Activated T-helper 17 cell treated with anti-CD3 and anti-CD28 coated beads, Interleukin-2, amount 50 U/mL, for 72 hours (primary cell): ENCODE measurements around the gene ZNF865. TPM values are rescaled to one million over a fixed set of nuclear protein-coding genes. Genes with fewer than 3 reads are reported as not detected.
"Not testable (repeated sequence)": the region's sequence is repeated elsewhere in the genome, so short reads cannot be mapped to it uniquely, and the experiment has no call there.

Source experiments
- ATAC-seq: fragments of 150-1000 bp; cut with Tn5 transposase; replicated peaks from 2 replicates; pipeline ENCODE4 v1.10.0; 2021; ENCODE audit warnings: mild to moderate bottlenecking, moderate library complexity
- H3K27ac Mint-ChIP-seq: one replicate; pipeline ENCODE4 v1.8.0; 2022; ENCODE audit warnings: mixed read lengths
- H3K27me3 Mint-ChIP-seq: one replicate; pipeline ENCODE4 v1.8.0; 2022; ENCODE audit warnings: mixed read lengths
- H3K36me3 Mint-ChIP-seq: one replicate; pipeline ENCODE4 v1.8.0; 2022; ENCODE audit warnings: low read depth, mild to moderate bottlenecking, mixed read lengths
- H3K4me1 Mint-ChIP-seq: one replicate; pipeline ENCODE4 v1.8.0; 2022; ENCODE audit warnings: mixed read lengths
- H3K4me3 Mint-ChIP-seq: one replicate; pipeline ENCODE4 v1.8.0; 2022; ENCODE audit warnings: mild to moderate bottlenecking, mixed read lengths
- H3K9me3 Mint-ChIP-seq: one replicate; pipeline ENCODE4 v1.8.0; 2022; ENCODE audit warnings: mixed read lengths
- total RNA-seq, 2 donors: library from RNA; stranded (reverse); gene quantifications; one replicate each; pipeline ENCODE4 v1.2.3, GENCODE V29; 2022

The ZNF865 gene
- total RNA-seq: 10 to 100 TPM; 11.9 to 13.2 TPM

DNA sequence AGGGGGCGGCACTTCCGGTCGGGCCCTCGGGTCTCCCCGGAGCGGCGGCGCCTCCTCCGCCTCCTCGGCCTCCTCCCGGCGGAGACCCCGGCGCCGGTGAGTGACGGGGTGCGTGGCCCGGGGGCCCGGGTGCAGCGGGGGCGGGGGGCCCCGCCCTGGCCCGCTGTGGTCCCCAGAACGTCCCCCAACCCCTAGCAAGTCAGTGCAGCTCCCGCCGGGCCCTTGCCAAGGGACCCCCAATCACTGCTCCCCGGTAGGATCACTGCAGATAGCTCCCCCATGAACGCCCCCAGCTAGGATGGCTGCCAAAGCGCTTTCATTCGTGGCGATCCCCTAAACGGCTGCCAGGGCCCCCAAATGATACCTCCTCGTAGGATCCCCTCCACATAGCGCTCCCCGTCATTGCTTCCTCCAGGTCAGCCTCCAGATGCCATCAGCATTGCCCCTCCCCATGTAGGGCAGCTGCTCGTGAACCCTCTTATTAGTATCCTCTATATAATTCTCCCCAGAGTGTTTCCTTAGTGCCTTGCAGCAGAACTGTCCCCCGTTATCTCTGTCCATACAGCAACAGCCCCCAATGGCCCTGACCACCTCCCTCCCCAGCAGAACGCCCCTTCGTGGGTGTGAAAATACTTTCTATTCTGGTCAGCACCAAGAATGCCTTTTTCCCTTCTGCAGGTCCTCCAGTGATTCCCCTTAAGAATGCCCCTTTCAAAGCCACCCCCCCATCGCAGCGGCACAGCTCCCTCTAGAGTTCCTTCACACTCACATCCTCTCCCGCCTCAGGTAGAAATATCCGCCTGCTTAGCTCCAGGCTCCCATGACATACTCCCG lies at the start of gene ZNF865:
Gene ZNF865 (plus strand): TSS at position 11 of the 834 bp plus-strand sequence. CDS start 7,972 bp downstream, outside the sequence.
- peaks cover 49% of the 10 kb centered on the region for H3K4me1 Mint-ChIP-seq

DNA sequence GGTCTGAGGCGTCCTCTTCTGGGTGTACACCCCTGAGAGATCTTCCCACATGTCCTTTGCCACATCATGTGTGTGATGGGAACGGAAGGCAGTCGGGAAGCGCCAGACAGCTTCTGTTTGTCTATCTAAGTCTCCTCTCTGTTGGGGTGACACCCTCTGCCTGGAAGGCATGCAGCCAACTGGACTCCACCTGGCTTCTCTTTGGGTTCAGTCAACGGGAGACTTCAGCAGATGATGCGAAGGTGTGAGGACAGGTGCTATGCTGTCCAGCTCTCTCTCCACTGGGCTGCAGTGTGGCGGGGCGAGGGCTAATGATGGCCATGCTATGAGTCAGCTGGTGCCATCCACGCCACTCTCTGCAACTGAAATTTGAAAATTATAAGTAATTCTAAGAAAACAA lies 45.8 kb upstream of the ZNF865 start:
- no peaks in the 10 kb centered on the region for H3K4me1 Mint-ChIP-seq
- no peaks in the 10 kb centered on the region for H3K9me3 Mint-ChIP-seq
- H3K4me3 Mint-ChIP-seq: no peak overlapping the region
- no peak overlapping the region for H3K27ac Mint-ChIP-seq
- no peaks in the 10 kb centered on the region for H3K36me3 Mint-ChIP-seq
- no peak for ATAC-seq
- peaks cover 8% of the 10 kb centered on the region for H3K27me3 Mint-ChIP-seq

More for the DNA sequence above, at the start of gene ZNF865:
- peak; percentile 54 for ATAC-seq
- H3K27ac Mint-ChIP-seq: peak within 1 kb of the TSS; percentile 94
- peak within 1 kb of the TSS; percentile 89 for H3K4me3 Mint-ChIP-seq
- H3K9me3 Mint-ChIP-seq: no peaks in the 10 kb centered on the region
- peaks cover 44% of the 10 kb centered on the region for H3K36me3 Mint-ChIP-seq
- no peaks in the 10 kb centered on the region for H3K27me3 Mint-ChIP-seq

DNA sequence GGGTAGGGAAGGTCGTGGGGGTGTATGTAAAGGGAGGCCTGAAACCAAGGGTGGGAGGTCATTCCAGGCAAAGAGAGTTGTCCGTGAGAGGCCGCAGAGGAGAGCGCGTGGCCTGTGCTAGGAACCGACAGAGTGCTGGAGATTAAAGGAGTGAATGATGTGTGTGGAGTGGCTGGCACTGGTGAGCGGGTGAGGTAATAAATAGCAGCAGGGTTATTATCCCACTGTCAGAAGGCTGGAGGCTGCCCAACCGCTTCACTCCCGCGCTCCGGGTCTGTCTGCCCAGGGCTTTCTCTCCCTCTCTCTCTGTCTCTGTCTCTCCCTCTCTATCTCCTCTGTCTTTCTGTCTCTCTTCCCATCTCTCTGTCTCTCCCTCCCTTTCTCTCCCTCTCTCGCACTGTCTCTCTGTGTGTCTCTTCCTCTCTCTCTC lies 42.2 kb upstream of the ZNF865 start:
- no peaks in the 10 kb centered on the region for H3K9me3 Mint-ChIP-seq
- no peak overlapping the region for H3K4me3 Mint-ChIP-seq
- peaks cover 10% of the 10 kb centered on the region for H3K27me3 Mint-ChIP-seq
- H3K4me1 Mint-ChIP-seq: no peaks in the 10 kb centered on the region
- ATAC-seq: no peak
- no peak overlapping the region for H3K27ac Mint-ChIP-seq
- H3K36me3 Mint-ChIP-seq: no peaks in the 10 kb centered on the region

- H3K36me3 Mint-ChIP-seq: no peaks in the 10 kb centered on the region
- H3K4me3 Mint-ChIP-seq: no peak overlapping the region
- no peak for ATAC-seq
- peaks cover 6% of the 10 kb centered on the region for H3K27me3 Mint-ChIP-seq
- no peak overlapping the region for H3K27ac Mint-ChIP-seq
- no peaks in the 10 kb centered on the region for H3K4me1 Mint-ChIP-seq
- H3K9me3 Mint-ChIP-seq: no peaks in the 10 kb centered on the region
Measured at GRCh38 chr19:55566823-55567222, 38.6 kb upstream of the ZNF865 start.

DNA sequence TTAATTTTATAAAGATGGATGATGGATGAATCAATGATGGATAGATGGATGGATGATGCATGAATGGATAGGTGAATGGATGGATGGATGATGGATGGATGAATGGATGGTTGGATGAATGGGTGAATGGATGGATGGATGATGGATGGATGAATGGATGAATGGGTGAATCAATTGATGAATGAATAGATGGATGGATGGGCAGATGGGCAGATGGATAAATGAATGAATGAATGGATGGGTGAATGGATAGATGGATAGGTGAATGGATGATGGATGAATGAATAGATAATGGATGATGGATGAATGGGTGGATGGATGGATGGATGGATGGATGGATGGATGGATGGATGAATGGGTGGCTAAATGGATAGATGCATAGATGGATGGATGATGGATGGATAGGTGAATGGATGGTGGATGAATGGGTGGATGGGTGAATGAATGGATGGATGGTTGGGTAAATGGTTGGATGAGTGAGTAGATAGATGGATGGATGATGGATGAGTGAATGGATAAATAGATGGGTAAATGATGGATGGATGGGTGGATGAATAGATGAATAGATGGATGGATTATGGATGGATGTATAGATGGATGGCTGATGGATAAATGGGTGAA lies 37.6 kb upstream of the ZNF865 start:
- H3K36me3 Mint-ChIP-seq: no peaks in the 10 kb centered on the region
- no peak for ATAC-seq
- no peak overlapping the region for H3K27ac Mint-ChIP-seq
- no peaks in the 10 kb centered on the region for H3K4me1 Mint-ChIP-seq
- no peaks in the 10 kb centered on the region for H3K9me3 Mint-ChIP-seq
- no peak overlapping the region for H3K4me3 Mint-ChIP-seq
- peaks cover 6% of the 10 kb centered on the region for H3K27me3 Mint-ChIP-seq

GRCh38 chr19:55569477-55569876 lies 36.0 kb upstream of the ZNF865 start:
- not testable (repeated sequence) for H3K27ac Mint-ChIP-seq, ATAC-seq, H3K36me3 Mint-ChIP-seq, H3K4me1 Mint-ChIP-seq, H3K9me3 Mint-ChIP-seq, H3K4me3 Mint-ChIP-seq, H3K27me3 Mint-ChIP-seq

DNA sequence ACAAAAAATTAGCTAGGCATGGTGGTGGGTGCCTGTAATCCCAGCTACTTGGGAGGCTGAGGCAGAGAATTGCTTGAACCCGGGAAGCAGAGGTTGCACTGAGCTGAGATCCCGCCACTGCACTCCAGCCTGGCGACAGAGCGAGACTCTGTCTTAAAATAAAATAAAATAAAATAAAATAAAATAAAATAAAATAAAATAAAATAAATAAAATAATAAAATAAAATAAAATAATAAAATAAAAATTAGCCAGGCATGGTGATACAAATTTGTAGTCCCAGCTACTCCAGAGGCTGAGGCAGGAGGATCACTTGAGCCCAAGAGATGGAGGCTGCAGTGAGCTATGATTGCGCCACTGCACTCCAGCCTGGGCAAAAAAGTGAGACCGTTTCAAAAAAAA lies 31.5 kb upstream of the ZNF865 start:
- not testable (repeated sequence) for ATAC-seq, H3K4me3 Mint-ChIP-seq, H3K27me3 Mint-ChIP-seq, H3K4me1 Mint-ChIP-seq, H3K36me3 Mint-ChIP-seq, H3K27ac Mint-ChIP-seq, H3K9me3 Mint-ChIP-seq

- Mint-ChIP-seq H3K4me3 (no peak overlapping the region), H3K9me3 (no peaks in the 10 kb centered on the region), H3K36me3 (peaks cover 10% of the 10 kb centered on the region), H3K4me1 (peaks cover 15% of the 10 kb centered on the region), H3K27me3 (no peaks in the 10 kb centered on the region), H3K27ac (no peak overlapping the region)
- no peak for ATAC-seq
Measured at GRCh38 chr19:55576746-55577145, 28.7 kb upstream of the ZNF865 start.

- ATAC-seq: no peak
- no peak overlapping the region for H3K27ac Mint-ChIP-seq
- H3K36me3 Mint-ChIP-seq: peaks cover 10% of the 10 kb centered on the region
- peaks cover 19% of the 10 kb centered on the region for H3K4me1 Mint-ChIP-seq
- no peaks in the 10 kb centered on the region for H3K9me3 Mint-ChIP-seq
- H3K27me3 Mint-ChIP-seq: no peaks in the 10 kb centered on the region
- H3K4me3 Mint-ChIP-seq: no peak overlapping the region
Measured at GRCh38 chr19:55578031-55578760, 27.3 kb upstream of the ZNF865 start.

- H3K4me3 Mint-ChIP-seq: peak overlapping the region; percentile 79
Measured at GRCh38 chr19:55578761-55579747, 26.4 kb upstream of the ZNF865 start.

GRCh38 chr19:55579766-55580621 lies 25.5 kb upstream of the ZNF865 start:
- Mint-ChIP-seq H3K4me3 (peak overlapping the region; percentile 79), H3K27me3 (no peaks in the 10 kb centered on the region), H3K9me3 (no peaks in the 10 kb centered on the region), H3K4me1 (peaks cover 19% of the 10 kb centered on the region), H3K36me3 (peaks cover 10% of the 10 kb centered on the region), H3K27ac (peak overlapping the region; percentile 89)
- peak; percentile 42 for ATAC-seq

More at GRCh38 chr19:55578761-55579747, 26.4 kb upstream of the ZNF865 start:
- Mint-ChIP-seq H3K27me3 (no peaks in the 10 kb centered on the region), H3K36me3 (peaks cover 10% of the 10 kb centered on the region), H3K9me3 (no peaks in the 10 kb centered on the region), H3K27ac (peak overlapping the region; percentile 89), H3K4me1 (peaks cover 19% of the 10 kb centered on the region)
- no peak for ATAC-seq

DNA sequence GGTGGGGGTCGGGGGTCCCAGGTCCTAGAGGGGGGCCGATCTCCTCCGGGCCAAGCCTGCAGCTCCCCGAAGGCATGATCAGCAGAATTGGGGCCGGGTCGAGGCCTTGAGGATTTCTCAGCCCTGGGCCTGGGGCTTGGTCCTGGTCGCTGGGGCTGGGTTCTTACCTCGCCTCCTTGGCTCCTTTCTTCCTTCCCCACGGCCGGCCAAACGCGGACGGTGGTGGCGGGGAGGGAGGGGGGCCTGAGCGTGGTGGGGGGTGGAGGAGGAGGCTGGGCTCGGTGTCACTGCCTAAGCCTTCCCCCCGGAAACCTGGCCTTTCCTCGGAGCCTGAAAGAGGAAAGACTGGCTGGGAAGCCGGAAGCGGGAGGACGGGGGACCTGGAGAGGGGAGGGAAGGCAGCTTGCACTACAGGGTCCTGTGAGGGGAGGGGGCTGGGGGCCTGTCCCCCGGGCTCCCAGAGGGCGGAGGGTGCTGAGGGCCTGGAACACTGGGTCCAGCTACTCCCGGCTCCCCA lies 24.8 kb upstream of the ZNF865 start, which contains the start of gene ZNF579:
Gene ZNF579 (minus strand): TSS at position 221 of the 517 bp plus-strand sequence. CDS start 1,209 bp downstream, outside the sequence.
- H3K4me1 Mint-ChIP-seq: peaks cover 25% of the 10 kb centered on the region
- peak; percentile 79 for ATAC-seq
- H3K27me3 Mint-ChIP-seq: no peaks in the 10 kb centered on the region
- no peaks in the 10 kb centered on the region for H3K9me3 Mint-ChIP-seq
- peak within 1 kb of the TSS; percentile 89 for H3K27ac Mint-ChIP-seq
- peaks cover 10% of the 10 kb centered on the region for H3K36me3 Mint-ChIP-seq
- peak within 1 kb of the TSS; percentile 79 for H3K4me3 Mint-ChIP-seq
